Astrocyte (in vitro differentiated cells and primary cell): ENCODE data around the gene RILP.

Experiments used
- EZH2 ChIP-seq: IDR thresholded peaks from 2 replicates; pipeline ENCODE4 v1.6.1; 2012; ENCODE audit warnings: mild to moderate bottlenecking, low read length, inconsistent platforms; ENCODE audit not compliant: insufficient read depth
- TF ChIP-seq, protein P1 (sequence below): IDR thresholded peaks from 2 replicates; pipeline ENCODE4 v1.5.1; 2011; ENCODE audit warnings: low read depth, mild to moderate bottlenecking, inconsistent platforms, low read length, moderate library complexity; ENCODE audit not compliant: insufficient read depth

GRCh38 chr17:1644493-1645206 lies 5.0 kb downstream of the RILP start:
- TF ChIP-seq, protein P1, sequence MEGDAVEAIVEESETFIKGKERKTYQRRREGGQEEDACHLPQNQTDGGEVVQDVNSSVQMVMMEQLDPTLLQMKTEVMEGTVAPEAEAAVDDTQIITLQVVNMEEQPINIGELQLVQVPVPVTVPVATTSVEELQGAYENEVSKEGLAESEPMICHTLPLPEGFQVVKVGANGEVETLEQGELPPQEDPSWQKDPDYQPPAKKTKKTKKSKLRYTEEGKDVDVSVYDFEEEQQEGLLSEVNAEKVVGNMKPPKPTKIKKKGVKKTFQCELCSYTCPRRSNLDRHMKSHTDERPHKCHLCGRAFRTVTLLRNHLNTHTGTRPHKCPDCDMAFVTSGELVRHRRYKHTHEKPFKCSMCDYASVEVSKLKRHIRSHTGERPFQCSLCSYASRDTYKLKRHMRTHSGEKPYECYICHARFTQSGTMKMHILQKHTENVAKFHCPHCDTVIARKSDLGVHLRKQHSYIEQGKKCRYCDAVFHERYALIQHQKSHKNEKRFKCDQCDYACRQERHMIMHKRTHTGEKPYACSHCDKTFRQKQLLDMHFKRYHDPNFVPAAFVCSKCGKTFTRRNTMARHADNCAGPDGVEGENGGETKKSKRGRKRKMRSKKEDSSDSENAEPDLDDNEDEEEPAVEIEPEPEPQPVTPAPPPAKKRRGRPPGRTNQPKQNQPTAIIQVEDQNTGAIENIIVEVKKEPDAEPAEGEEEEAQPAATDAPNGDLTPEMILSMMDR: no peak
- no peak for TF ChIP-seq EZH2
